Activated B cell treated with CpG ODN at 0.5 μM for 24 hours (primary cell): Measurements from ENCODE around the gene IL1RAPL1. TPM values are rescaled to one million over a fixed set of nuclear protein-coding genes. Genes with fewer than 3 reads are reported as not detected.

Source experiments
- ATAC-seq: fragments of 200-7000 bp; cut with Tn5 transposase; one replicate; pipeline ENCODE4 v1.10.0; 2021; ENCODE audit warnings: low read depth, mild to moderate bottlenecking, moderate library complexity
- CTCF ChIA-PET: fragments of 350-600 bp; sonication (Branson Sonifier 250); formaldehyde crosslinking; loops from one replicate; lab custom pipeline; 2021; ENCODE audit warnings: antibody characterized with exemption; lab: Charles Lee
- POLR2A ChIA-PET: fragments of 350-600 bp; sonication (Branson Sonifier 250); formaldehyde crosslinking; loops from one replicate; lab custom pipeline; 2021; ENCODE audit warnings: antibody characterized with exemption; lab: Charles Lee
- DNase-seq: peaks from one replicate; pipeline ENCODE4 v3.0.0; 2022
- H3K27ac Mint-ChIP-seq: one replicate; pipeline ENCODE4 v1.8.0; 2020; ENCODE audit warnings: mixed read lengths
- H3K27me3 Mint-ChIP-seq: one replicate; pipeline ENCODE4 v1.8.0; 2021; ENCODE audit warnings: mixed read lengths
- H3K36me3 Mint-ChIP-seq: one replicate; pipeline ENCODE4 v1.8.0; 2021; ENCODE audit warnings: low read depth, mixed read lengths
- H3K4me1 Mint-ChIP-seq: one replicate; pipeline ENCODE4 v1.8.0; 2021; ENCODE audit warnings: mixed read lengths
- H3K4me3 Mint-ChIP-seq: one replicate; pipeline ENCODE4 v1.8.0; 2020; ENCODE audit warnings: mild to moderate bottlenecking, mixed read lengths
- H3K9me3 Mint-ChIP-seq: one replicate; pipeline ENCODE4 v1.8.0; 2020; ENCODE audit warnings: mixed read lengths
- intact Hi-C: fragments of 100-400 bp; cut with micrococcal nuclease; formaldehyde crosslinking; loops from one replicate; pipeline ENCODE4 v1.15.1; 2024
- total RNA-seq: library from RNA; stranded (reverse); gene quantifications from 2 replicates; pipeline ENCODE4 v1.2.3, GENCODE V29; 2022
- TF ChIP-seq, protein P1 (sequence below): fragments of 200-600 bp; IDR thresholded peaks from one replicate; pipeline ENCODE4 v1.8.0; 2022; ENCODE audit warnings: antibody characterized with exemption, mild to moderate bottlenecking

Gene IL1RAPL1
- total RNA-seq, 1 donor from 2014 or later = not detected

DNA sequence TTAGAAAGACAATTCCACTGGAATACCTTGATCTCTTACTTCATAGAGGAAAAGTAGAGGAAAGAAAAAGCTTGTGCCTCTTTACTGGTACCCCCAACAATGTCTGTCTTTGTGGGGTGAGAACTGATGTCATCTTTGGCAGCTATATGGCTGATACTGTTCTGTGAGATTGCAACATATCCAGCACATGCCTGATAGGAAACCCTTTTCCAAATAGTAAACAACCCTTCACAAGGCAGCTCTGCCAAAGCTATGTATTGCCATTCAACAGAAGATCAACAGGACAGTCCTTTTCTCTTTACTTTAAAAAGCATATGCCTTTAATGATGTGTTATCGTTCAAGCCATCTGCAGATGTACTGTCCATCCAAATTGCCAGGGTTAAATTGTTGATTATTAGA is 105.9 kb downstream of the IL1RAPL1 start:
- Mint-ChIP-seq H3K36me3 (no peaks in the 10 kb centered on the region), H3K9me3 (no peaks in the 10 kb centered on the region), H3K4me3 (no peak overlapping the region), H3K27me3 (no peaks in the 10 kb centered on the region), H3K4me1 (no peaks in the 10 kb centered on the region), H3K27ac (no peak overlapping the region)
- POLR2A ChIA-PET = no interaction called here
- no peak for DNase-seq
- intact Hi-C loops = no loop called here
- CTCF ChIA-PET = no interaction called here
- no peak for ATAC-seq
- TF ChIP-seq, protein P1, sequence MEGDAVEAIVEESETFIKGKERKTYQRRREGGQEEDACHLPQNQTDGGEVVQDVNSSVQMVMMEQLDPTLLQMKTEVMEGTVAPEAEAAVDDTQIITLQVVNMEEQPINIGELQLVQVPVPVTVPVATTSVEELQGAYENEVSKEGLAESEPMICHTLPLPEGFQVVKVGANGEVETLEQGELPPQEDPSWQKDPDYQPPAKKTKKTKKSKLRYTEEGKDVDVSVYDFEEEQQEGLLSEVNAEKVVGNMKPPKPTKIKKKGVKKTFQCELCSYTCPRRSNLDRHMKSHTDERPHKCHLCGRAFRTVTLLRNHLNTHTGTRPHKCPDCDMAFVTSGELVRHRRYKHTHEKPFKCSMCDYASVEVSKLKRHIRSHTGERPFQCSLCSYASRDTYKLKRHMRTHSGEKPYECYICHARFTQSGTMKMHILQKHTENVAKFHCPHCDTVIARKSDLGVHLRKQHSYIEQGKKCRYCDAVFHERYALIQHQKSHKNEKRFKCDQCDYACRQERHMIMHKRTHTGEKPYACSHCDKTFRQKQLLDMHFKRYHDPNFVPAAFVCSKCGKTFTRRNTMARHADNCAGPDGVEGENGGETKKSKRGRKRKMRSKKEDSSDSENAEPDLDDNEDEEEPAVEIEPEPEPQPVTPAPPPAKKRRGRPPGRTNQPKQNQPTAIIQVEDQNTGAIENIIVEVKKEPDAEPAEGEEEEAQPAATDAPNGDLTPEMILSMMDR = no peak

DNA sequence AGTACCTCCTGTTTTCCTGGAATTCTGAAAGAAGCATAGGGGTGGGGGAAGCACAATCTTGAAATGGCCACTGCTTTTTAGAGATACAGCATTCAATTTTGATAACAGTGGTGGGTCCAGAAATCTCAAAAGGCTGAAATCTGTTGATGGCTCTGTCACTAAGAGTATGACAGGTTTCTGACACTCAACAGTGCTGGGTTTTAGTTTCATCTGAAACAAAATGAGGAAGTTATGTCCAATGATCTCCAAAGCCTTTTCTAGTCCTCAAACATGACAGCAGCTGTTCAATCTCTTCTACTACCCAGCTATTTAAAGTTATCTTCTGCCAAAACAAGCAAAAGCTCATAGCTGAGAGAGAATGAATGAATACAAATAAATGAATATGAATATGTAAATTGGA is 110.5 kb downstream of the IL1RAPL1 start:
- H3K9me3 Mint-ChIP-seq = no peaks in the 10 kb centered on the region
- H3K27ac Mint-ChIP-seq = no peak overlapping the region
- DNase-seq (no peak), ATAC-seq (no peak)
- TF ChIP-seq, protein P1 = no peak
- no peaks in the 10 kb centered on the region for H3K4me1 Mint-ChIP-seq
- CTCF ChIA-PET = no interaction called here
- no peaks in the 10 kb centered on the region for H3K36me3 Mint-ChIP-seq
- H3K4me3 Mint-ChIP-seq = no peak overlapping the region
- intact Hi-C loops = no loop called here
- POLR2A ChIA-PET = no interaction called here
- H3K27me3 Mint-ChIP-seq = no peaks in the 10 kb centered on the region

DNA sequence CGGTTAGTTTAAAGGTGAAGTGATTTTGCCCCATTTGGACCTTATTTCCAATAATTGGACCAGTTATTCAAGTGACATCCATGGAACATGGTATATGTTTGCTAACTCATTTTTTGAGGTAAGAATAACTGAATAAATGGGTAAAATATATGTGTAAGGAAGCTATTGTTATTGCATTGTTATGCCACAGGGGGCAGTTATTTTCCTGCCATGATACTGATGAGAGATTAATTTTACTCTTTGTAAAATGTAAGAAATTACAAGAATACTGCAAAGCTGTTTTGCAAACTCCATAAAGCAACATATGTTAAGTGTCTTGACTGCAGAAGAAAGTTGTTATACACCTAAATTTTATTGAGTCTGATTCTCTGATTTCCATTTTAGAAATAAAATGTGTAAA is 114.0 kb downstream of the IL1RAPL1 start:
- no peaks in the 10 kb centered on the region for H3K9me3 Mint-ChIP-seq
- H3K27ac Mint-ChIP-seq = no peak overlapping the region
- ATAC-seq (no peak), DNase-seq (no peak)
- no peaks in the 10 kb centered on the region for H3K27me3 Mint-ChIP-seq
- intact Hi-C loops = no loop called here
- no peaks in the 10 kb centered on the region for H3K4me1 Mint-ChIP-seq
- no peaks in the 10 kb centered on the region for H3K36me3 Mint-ChIP-seq
- no peak overlapping the region for H3K4me3 Mint-ChIP-seq
- POLR2A ChIA-PET = no interaction called here
- CTCF ChIA-PET = no interaction called here
- TF ChIP-seq, protein P1 = no peak

DNA sequence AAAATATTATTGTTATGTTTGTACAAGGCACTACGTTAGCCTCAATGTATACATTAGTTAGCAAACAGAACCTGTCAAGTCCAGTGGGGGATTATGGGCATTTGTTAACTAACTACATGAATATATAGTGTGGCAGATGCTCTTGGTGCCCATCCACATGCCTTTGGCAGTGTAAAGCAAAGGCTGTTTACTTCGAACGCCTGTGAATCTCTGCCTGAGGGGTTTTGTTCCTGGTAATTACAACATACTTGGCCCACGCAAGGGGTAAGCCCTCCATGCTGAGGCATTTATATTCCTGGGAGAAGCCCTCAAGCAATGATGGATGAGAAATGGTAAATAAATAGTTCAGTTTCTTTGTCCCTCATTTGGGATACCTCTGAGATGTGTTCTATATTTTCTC is 119.7 kb downstream of the IL1RAPL1 start:
- POLR2A ChIA-PET = no interaction called here
- H3K27me3 Mint-ChIP-seq = no peaks in the 10 kb centered on the region
- intact Hi-C loops = no loop called here
- TF ChIP-seq, protein P1 = no peak
- CTCF ChIA-PET = no interaction called here
- H3K4me1 Mint-ChIP-seq = no peaks in the 10 kb centered on the region
- DNase-seq = no peak
- no peak overlapping the region for H3K4me3 Mint-ChIP-seq
- no peak for ATAC-seq
- no peaks in the 10 kb centered on the region for H3K9me3 Mint-ChIP-seq
- no peak overlapping the region for H3K27ac Mint-ChIP-seq
- no peaks in the 10 kb centered on the region for H3K36me3 Mint-ChIP-seq

DNA sequence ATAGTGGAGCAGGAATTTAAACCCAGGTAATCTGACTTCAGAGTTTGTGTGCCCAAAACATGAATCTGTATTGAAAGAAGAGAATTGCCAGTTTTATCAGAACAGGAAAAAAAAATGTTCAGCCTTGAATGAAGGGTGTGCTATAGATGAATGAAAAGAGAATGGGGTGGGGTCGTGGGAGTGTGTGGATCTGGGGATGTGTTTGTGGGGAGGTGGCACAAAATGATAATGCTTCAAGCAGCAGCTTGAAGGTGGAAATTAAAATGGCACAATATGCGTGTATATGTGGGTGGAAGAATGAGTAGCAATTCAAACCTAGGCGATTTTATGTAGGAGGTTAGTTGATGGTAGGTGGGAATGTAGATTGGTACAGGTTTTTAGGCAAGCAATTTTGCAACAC is 122.2 kb downstream of the IL1RAPL1 start:
- TF ChIP-seq, protein P1 = no peak
- ChIA-PET CTCF (no interaction called here), POLR2A (no interaction called here)
- intact Hi-C loops = no loop called here
- H3K4me3 Mint-ChIP-seq = no peak overlapping the region
- H3K4me1 Mint-ChIP-seq = no peaks in the 10 kb centered on the region
- H3K36me3 Mint-ChIP-seq = no peaks in the 10 kb centered on the region
- H3K27ac Mint-ChIP-seq = no peak overlapping the region
- H3K27me3 Mint-ChIP-seq = no peaks in the 10 kb centered on the region
- no peaks in the 10 kb centered on the region for H3K9me3 Mint-ChIP-seq
- ATAC-seq = no peak
- DNase-seq = no peak
